CD4-positive, alpha-beta T cell treated with Interleukin-6 at 100 ng/mL for 8 hours (primary cell): ENCODE data around the gene DDHD1.

ENCODE experiments used
- DNase-seq: peaks from one replicate; pipeline ENCODE4 v3.0.0-alpha.2; 2020; ENCODE audit warnings: mixed read lengths, low spot score

DDHD1 gene

DNA sequence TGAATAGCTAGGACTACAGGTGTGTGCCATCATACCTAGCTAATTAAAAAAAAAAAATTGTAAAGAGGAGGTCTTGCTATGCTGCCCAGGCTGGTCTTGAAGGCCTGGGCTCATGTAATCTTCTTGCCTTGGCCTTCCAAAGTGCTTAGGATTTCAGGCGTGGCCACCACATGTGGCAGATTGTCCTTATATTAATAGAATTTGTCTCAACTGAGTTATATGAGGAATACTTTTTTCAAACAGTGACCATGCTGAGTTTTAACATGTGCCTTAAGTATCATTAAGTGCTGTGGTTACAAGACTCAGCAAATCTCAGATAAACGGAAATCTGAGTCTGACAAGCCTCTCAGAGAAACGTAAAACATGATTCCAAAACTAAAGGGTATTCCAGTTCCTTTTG, 119.1 kb downstream of the DDHD1 start:
- DNase-seq = no peak

GRCh38 chr14:53032838-53033390, 120.2 kb downstream of the DDHD1 start:
- DNase-seq = no peak

DNA sequence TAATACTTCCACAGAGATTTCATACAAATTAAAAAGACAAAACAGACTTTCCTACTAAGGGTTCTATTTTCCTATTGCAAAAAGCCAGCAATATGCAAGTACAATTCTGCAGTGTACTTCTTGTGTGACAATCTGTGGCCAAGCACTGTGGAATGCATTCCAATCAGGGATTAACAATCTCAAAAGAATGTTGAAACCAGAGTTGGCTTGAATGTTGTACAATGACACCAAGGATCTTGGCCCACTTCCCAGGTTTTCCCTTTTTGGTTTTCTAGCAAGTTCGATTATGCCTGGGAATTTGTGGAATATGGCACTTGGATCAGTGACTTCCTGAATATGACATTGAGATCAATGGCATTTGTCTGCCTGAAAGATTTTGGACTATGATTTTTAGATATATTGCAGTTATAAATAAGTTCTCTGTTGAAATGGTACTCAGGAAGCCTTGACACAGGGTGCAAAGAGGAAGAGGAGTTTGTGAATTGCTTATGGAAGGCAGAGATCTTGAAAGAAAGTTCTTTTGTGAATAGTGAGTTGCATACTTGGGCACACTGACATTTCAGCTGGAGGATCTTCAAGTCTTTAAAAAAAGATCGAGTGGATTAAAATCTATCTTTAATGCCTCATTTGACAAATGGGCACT, 120.8 kb downstream of the DDHD1 start:
- no peak for DNase-seq

GRCh38 chr14:53027562-53027961, 125.6 kb downstream of the DDHD1 start:
- DNase-seq = no peak

DNA sequence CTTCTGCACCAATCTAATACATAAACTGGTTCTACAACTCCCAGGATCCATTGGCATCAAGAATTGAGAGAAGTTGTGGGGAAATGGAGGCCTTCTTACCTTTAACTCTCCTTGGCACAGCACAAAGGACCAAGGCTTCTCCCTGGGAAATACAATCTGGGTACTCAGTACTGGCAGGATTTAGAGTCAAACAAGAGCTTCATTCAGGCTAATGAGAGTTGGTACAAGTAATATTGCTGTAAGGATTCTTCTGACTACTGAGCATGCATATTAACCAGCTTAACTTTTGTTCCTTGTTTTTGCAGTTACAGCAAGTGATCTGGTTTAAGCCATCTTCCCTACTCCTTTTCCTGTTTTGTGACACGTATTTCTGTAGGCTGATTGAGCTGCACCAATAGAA, 126.1 kb downstream of the DDHD1 start:
- DNase-seq = no peak

DNA sequence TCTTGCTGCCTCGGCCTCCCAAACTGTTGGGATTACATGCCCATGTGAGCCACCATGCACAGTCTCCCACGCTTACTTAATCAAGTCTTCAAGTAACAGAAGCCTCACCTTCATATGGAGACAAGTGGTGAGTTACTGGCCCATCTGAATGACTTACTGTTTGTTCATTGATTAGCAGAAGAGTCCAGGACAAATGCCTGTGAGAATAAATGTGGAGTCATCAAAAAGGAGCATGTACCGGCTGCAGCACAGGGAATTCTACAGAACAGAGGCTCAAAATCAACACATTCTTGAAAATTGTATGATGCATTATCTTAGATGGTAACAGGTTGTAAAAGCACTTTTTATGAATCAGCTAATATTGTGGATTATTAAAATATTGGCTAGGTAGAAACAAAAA, 129.8 kb downstream of the DDHD1 start:
- no peak for DNase-seq

- no peak for DNase-seq
Measured at GRCh38 chr14:53022593-53022992, 130.5 kb downstream of the DDHD1 start.

- DNase-seq = no peak
Measured at GRCh38 chr14:53020193-53020932, 132.8 kb downstream of the DDHD1 start.

- DNase-seq = no peak
Measured at GRCh38 chr14:53019406-53019805, 133.7 kb downstream of the DDHD1 start.

DNA sequence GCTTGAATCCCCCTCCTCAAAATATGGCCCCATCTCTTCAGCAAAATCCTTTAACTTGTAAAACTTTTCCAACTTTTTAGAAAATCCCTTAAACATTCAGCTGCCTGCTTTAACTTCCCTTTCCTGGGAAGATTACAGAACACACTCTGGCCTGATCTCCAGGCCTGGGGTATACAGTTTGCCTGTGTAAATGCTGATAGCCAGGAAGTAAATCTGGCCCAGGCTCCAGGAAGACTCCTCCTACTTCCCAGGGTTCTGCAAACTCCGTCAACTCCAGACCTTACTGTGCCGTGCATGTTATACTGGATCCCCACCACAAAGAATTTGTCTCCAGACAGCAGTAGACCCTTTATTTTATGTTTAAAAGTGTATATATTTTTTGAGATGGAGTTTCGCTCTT, 135.3 kb downstream of the DDHD1 start:
- no peak for DNase-seq

- no peak for DNase-seq
Measured at GRCh38 chr14:53016919-53017318, 136.2 kb downstream of the DDHD1 start.

GRCh38 chr14:53016491-53016890, 136.6 kb downstream of the DDHD1 start:
- no peak for DNase-seq

- no peak for DNase-seq
Measured at GRCh38 chr14:53011053-53011462, 142.1 kb downstream of the DDHD1 start.

DNA sequence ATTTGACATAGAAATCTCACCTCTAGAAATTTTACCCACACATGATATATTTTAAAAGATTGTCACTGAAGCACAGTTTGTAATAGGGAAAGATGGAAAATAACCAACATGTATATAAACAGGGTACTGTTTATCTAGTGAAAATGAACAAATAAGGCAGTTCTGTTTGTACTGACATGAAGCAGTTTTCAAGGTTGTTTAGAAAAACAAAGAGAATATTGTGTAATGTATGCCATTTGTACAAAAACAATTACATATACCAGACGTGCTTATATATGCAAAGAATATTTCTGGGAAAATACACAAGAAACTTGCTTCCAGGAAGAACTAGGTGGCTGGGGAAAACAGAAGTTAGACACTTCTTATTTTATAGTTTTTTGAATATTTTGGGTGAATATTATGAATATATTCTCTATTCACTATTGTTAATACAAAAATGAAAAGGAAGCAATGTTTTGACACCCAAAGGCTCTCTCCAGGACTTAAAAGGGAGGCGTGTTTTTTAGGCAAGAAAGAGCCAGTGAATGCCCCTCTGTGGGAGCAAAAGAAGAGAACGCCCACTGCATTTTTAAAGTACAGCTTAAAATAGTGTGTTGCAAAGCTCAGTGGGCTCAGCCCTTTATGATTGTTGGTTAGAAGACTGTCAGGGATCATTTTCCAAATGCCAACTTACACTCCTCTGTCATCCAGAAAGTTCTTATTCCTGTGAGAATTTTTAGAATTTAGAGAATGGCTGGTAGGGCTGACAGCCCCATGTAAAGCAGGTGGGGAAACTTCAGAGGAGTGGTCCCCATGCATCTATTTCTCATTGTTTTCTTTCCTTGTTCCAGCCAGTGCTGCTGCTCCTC, 142.7 kb downstream of the DDHD1 start:
- no peak for DNase-seq

- no peak for DNase-seq
Measured at GRCh38 chr14:53006931-53007562, 146.1 kb downstream of the DDHD1 start.

- no peak for DNase-seq
Measured at GRCh38 chr14:53004976-53005375, 148.1 kb downstream of the DDHD1 start.

DNA sequence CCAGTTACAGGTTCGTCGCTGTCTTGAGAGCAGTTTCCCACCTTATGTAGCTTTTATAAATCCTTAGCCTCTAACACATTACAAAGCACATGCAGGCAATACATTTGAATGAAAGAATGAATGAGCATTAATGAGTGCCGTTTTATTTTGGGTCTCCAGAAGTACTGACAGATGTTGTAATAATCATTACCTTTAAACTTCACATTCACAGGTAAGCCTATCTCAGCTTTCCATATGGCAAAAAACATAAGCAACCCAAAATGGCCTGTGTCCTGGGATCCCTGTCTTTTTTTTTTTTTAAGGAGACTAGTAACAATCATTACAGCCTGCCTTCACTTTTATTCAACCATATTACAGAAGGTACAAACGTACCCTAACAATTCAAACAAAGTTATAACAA, 149.3 kb downstream of the DDHD1 start:
- no peak for DNase-seq

- no peak for DNase-seq
Measured at GRCh38 chr14:53002576-53002975, 150.5 kb downstream of the DDHD1 start.

GRCh38 chr14:53001787-53002378, 151.2 kb downstream of the DDHD1 start:
- DNase-seq = no peak

- no peak for DNase-seq
Measured at GRCh38 chr14:52998376-52999015, 154.6 kb downstream of the DDHD1 start.

GRCh38 chr14:52996493-52996892, 156.6 kb downstream of the DDHD1 start:
- DNase-seq = no peak
